GM18505 (cell line): ENCODE measurements around the gene FBXL22.

ENCODE experiments used
- ATAC-seq: cut with Tn5 transposase; IDR thresholded peaks from one replicate; pipeline ENCODE4 v1.9.1; 2021; ENCODE audit not compliant: unreplicated experiment
- POLR2A ChIP-seq: IDR thresholded peaks from 4 replicates; pipeline ENCODE4 v1.6.1; 2011; ENCODE audit warnings: borderline replicate concordance; ENCODE audit not compliant: insufficient read depth, insufficient read length; ENCODE audit errors: extremely low read depth

The FBXL22 gene, protein sequence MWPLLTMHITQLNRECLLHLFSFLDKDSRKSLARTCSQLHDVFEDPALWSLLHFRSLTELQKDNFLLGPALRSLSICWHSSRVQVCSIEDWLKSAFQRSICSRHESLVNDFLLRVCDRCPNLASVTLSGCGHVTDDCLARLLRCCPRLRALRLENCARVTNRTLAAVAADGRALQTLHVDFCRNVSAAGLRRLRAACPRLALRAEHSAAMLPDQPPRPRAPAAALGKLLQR

GRCh38 chr15:63597038-63597790 is at the start of gene FBXL22:
TSS of gene FBXL22 (plus strand) at chr15:63597387. CDS start at chr15:63597393, 6 bp downstream.
- no peak for ATAC-seq
- no peak for TF ChIP-seq POLR2A

DNA sequence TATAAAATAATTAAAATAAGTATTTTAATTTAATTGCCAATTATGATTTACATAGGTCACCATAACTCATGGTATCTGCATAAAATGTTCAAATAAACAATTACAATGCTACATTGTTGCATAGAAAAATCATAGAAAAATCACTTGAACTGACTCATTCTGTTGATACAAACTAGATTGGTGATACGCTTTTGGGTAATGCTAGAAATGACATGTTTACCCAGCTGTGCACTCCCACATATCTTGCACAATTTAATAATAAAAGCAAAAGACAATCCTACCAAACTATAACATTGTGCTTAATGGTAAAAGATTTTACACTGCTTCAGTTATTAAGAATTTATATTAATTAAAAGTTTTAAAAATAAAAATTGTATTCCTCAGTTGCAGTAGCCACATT is 45.8 kb upstream of the FBXL22 start:
- TF ChIP-seq POLR2A, result no peak
- ATAC-seq, result no peak

- TF ChIP-seq POLR2A, result no peak
- no peak for ATAC-seq
Measured at GRCh38 chr15:63553388-63553791, 43.8 kb upstream of the FBXL22 start.

- no peak for ATAC-seq
- TF ChIP-seq POLR2A, result no peak
Measured at GRCh38 chr15:63554337-63554927, 42.8 kb upstream of the FBXL22 start.

- TF ChIP-seq POLR2A, result no peak
- ATAC-seq, result no peak
Measured at GRCh38 chr15:63555507-63555906, 41.7 kb upstream of the FBXL22 start.

DNA sequence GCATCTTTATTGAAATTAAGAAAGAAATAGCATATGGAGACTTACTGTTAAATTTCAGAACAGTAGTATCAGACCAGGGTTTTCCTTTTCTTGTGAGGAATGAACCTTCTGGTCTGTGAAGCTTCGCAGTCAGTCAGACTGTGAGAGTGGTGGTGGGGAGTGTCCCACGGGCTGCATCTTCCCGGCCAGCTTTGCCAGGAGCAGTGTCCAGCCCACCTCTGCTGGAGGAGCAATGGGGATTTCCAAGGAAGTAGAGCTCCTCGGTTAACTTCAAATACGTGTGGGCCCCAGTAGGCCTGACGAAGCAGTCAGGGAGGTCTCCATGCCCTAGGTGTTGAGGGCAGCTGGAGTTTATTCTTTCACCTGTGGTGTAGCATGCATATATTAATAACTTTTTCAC is 40.9 kb upstream of the FBXL22 start:
- no peak for TF ChIP-seq POLR2A
- no peak for ATAC-seq

- TF ChIP-seq POLR2A, result no peak
- no peak for ATAC-seq
Measured at GRCh38 chr15:63556736-63557135, 40.5 kb upstream of the FBXL22 start.

GRCh38 chr15:63559753-63560152 is 37.4 kb upstream of the FBXL22 start:
- no peak for ATAC-seq
- no peak for TF ChIP-seq POLR2A

GRCh38 chr15:63560741-63561448 is 36.3 kb upstream of the FBXL22 start:
- TF ChIP-seq POLR2A, result no peak
- no peak for ATAC-seq

DNA sequence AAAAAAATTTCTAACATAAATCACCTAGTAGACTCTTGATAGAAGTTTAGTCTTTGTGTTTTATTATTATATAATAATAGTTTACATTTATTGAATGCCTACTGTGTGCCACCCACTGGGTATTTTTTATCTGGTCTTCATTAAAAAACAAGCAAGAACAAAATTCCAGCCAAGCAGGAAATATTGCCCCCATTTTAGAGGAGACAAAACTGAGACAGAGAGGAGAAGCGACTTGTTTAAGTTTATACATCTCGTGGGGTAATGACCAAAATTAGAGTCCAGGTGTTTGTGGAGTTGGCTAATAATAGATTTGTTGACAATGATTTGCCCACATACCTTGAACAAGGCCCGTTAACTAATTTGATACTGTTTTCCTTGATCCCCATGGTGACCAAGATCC is 33.1 kb upstream of the FBXL22 start:
- ATAC-seq, result no peak
- TF ChIP-seq POLR2A, result no peak

DNA sequence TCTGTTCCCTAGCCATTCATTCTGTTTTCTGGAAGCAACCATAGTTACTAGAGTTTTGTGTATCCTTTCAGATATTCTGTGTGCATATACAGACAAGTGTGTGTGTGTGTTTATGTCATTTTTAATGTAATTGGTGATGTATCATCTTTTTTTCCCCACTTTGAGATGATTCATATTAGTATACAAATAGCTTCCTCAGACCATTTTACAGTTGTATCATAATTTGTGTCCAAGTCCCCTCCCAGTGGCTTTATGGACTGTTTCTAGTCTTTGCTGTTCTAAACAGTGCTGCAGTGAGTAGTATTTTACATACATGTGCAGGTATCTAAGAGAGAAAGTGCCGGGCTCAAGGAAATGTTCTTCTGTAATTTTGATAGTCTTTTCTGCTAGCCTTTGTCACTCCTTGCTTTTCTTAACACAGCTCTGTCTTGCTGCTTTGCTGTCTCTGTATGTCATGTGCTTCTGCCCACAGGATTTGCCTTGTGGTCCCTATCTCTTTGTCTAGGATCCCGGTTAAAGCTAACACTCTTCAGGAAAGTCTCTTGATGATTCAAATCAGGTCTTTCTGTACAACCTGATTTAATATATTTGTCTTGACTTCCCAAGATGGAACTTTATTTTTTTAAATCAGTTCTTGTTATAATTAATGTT is 31.5 kb upstream of the FBXL22 start:
- no peak for TF ChIP-seq POLR2A
- ATAC-seq, result no peak

DNA sequence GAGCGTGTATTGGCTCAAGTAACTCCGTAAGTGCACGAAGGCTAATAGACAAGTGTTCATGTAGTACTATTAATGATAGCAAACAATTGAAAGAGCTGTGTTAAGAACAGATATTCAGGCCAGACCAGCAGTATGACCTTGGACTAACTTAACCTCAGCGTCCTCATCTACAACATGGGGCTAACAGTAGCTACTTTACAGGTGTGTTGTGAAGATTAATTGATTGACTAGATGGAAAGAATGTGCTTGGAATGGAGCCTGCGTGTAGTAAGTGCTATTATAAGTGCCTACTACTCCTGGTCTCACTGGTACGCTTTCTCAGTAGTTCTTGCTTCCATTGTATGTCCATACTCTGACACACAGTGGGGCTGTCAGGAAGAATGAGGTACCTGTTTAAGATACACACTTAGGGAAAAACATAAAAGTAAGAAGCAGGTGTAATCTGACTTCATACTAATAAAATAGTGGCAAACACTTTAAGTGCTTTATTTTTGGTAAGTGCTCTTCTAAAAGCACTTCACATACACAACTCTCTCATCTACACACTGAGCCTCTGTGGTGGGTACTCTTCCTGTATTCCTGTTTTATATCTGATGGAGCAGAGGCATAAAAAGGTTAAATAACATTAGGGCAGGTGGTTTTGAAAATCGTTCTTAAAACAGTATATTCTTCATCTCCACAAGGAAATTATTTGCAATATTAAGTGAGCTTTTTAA is 24.3 kb upstream of the FBXL22 start:
- TF ChIP-seq POLR2A, result no peak
- no peak for ATAC-seq

- TF ChIP-seq POLR2A, result no peak
- ATAC-seq, result no peak
Measured at GRCh38 chr15:63573533-63573932, 23.7 kb upstream of the FBXL22 start.

GRCh38 chr15:63575312-63575711 is 21.9 kb upstream of the FBXL22 start:
- no peak for TF ChIP-seq POLR2A
- ATAC-seq, result no peak
